ENCODE results near the gene DES.

Gene DES

DNA sequence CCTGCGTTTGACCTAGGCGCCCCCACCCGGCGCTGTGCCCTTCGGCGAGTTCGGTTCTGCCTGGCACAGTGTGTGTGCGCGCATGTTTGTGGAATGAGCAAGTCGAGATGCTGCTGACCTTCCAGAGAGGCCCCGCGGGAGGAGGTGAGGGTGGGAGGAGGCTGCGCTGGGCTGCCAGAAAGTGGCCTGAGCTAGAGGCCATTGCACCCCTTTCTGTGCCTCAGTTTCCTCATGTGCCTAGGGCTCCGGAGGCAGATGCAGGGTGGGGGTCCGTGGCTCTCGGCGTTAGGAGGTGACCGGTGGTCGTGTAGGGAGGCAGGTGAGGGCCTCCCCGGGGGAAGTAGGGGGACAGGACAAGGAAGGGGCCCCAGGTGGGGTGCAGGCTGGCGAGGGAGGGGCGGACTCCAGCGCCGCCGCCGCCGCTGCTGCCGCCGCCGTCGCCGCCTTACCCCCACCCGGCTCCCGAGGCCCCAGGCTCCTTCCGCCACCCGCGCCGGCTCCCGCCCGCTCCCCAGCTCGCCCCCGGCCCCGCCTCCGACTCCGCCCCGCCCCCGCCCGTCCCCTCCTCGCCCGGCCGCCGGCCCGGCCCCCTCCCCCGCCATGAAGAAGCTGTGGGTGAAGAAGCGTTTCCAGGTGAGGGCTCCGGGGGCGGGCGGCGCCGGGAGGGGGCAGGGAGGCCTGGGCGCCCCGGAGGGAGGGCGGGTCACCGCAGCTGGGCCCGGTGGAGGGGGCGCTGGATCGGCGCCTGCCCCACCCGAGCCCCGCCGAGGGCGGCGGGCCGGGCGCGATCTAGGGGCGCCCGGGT lies 23.5 kb downstream of the DES start:
- DNase-seq: peak; percentile 57 to 62

DNA sequence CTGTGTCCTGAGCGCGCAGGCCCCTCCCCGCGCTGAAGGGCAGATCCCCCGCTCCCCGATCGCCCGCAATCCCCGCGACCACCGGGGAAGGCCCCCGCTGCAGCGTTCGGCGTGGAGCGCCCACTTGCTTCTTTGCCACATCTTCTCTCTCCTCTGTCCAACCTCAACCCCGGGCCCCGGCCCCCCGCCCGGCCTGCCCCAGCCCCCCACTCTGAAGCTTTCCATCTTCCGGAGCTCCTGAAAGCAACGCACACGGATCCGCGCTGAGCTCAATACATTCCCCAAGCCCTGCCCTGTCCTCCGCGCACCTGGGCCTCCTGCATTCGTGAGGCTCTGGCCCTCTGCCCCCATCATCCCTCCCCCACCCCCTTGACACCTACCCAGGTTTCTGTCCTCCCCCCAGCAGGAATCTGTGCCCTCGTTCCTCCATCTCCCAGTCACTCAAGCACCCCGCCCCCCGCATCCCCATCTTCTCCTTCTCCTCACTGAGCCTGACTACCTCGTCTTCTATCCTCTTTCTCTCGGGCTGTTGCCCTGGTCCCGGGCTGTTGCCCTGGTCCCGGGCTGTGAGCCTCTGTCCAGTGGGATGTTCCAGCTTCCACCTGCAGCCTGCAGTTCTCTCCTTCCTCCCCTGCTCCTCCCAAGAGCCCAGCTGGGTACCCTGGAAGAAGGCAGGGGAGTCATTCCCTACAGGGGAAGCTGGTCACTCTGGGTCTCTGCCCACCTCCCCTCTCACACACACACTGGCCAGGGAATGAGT lies 24.3 kb downstream of the DES start:
- no peak for DNase-seq

DNA sequence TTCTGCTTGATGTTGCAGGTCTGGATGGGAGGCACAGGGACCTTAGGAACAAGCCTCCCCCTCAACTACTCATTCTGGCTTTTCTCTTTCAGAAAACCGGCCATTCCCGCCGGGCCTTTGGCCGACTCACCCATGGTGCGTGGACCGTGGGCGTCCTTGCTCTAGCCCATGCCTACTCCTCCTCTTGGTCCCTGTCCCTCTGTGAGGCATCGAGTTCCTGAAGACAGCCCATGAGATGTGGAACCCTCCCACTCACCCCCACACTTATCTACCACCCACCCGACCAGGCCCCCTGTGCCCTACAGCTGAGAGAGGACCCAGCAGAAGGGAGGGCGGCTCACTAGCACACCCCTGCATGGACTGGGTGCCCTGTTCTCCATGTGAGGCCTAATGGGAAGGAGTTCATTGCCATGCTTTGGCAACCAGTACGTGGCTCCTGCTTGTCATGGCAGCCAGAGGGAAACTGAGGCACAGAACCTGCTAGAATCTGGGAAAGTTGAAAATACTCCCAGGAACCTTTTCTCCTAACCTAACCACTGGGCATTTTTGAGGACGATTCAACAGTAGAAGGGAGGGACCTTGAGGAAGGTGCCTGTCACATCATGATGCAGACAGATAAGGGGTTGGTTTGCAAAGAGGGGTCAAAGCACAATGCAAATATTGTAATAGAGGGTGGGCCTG lies 25.0 kb downstream of the DES start:
- DNase-seq: no peak

DNA sequence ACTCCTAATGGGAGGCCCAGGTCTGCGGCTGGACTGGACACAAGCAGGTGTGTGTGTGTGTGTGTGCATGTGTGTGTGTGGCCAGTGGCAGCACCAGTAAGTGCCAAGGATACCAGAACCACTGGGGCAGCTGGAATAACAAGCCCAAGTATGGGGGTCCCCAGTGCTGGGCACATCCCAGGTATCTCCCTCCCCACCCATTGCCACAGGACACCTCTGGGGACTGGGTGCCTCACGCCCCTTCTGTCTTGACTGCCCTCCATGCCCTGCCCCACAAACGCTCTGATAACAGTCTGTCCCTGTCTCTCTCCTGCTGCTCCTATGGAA lies 25.5 kb downstream of the DES start:
- DNase-seq: no peak

DNA sequence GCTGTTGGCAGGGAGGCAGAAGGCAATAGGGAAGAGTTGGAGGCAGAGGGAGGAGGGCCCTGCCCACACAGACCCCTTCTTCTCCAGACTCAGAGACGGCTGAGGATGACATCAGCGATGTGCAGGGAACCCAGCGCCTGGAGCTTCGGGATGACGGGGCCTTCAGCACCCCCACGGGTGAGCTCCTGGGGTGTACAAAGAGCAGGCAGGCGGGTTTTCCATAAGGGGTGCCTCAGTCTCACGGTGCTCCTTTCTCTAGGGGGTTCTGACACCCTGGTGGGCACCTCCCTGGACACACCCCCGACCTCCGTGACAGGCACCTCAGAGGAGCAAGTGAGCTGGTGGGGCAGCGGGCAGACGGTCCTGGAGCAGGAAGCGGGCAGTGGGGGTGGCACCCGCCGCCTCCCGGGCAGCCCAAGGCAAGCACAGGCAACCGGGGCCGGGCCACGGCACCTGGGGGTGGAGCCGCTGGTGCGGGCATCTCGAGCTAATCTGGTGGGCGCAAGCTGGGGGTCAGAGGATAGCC lies 26.5 kb downstream of the DES start:
- DNase-seq: no peak

DNA sequence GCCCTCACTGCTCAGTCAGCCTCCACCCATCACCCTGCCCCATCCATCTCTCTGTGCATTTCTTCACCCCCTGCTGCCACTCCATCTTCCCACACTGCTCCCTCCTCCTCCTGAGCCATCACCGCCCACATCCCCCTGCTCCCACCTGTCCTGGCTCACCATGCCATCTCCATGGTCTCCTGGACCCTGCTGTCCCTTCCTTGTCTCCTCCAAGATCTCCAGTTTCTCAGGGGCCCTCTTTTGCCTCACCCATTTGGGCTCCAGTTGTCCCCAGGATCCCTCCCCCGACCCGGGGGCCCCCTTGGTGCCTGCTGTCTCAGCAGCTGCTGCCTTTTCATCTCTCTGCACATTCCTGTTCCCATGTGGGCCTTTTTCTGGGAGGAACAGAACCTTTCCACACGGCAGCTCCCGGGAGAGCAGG lies 27.1 kb downstream of the DES start:
- no peak for DNase-seq

DNA sequence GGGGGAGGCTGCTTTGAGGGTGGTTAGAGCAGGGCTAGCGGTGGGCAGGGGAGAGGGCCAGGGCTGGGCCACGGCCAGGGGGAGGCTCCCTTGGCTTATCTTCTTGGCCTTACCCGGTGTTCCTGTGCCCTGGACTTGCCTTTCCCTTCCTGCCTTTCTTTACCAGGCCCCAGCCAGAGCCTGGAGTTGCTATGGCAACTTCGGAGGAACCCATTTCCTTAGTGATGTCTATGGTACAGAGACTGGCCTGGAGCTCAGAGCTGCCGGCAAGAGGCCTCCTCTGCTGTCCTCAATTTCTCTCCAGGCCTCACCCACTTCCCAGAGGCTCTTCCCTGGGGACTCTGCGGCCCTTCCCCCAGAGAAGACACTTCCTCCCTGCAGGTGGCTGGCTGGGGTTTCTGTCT lies 27.9 kb downstream of the DES start:
- DNase-seq: no peak

DNA sequence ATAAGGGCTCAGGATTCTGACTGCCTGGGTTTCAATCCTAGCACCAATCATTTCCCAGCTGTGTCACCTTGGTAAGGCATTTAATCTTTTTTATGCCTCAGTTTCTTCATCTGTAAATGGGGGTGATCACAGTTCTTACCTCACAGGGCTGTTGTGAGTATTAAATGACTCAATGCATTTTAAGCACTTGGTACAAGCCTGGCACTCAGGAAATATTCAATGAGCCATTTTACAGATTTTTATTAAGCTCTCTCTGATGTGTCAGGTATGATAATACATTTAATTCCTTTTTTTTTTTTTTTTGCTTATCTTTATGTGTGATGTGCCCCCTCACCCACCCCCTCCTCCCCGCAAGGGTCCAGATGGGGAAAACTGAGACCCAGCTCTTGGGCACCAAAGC lies 28.5 kb downstream of the DES start:
- DNase-seq: no peak

DNA sequence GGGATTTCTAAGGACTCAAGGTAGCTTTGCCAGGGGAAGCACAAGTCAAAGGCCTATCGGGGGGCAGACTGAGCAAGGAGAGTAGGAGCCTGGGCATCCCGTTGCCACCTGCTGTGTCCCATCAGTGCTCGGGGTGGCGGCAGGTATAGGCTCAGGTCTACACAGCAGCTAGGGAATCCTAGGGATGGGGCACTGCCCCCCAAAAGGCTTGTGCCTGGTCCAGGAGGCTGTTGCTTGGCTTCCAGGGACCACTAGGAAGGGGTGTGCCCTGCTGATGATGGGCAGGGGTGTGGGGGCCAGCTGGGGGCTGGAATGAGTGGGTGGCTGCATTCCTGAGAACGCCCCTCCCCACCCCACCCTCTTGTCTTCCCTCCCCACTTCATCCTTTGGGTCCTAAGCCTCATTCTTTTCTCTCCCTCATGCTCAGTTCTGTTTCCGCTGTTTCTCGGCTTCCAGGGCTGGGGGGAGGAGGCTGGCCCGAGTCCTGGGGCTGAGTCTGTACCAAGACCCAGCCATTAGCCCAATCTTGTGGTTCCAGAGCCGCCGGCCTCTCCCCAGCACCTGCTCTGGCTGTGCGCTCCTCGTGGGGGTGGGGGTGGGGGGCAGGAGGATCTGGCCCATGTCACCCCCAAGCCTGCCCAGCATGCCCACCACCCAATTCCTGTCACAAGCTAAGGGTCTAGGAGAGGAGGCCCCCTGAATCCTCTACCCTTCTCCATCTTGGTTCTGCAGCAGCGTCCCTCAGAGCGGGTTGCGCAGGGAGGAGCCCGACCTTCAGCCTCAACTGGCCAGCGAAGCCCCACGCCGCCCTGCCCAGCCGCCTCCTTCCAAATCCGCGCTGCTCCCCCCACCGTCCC lies 29.3 kb downstream of the DES start:
- DNase-seq: no peak

DNA sequence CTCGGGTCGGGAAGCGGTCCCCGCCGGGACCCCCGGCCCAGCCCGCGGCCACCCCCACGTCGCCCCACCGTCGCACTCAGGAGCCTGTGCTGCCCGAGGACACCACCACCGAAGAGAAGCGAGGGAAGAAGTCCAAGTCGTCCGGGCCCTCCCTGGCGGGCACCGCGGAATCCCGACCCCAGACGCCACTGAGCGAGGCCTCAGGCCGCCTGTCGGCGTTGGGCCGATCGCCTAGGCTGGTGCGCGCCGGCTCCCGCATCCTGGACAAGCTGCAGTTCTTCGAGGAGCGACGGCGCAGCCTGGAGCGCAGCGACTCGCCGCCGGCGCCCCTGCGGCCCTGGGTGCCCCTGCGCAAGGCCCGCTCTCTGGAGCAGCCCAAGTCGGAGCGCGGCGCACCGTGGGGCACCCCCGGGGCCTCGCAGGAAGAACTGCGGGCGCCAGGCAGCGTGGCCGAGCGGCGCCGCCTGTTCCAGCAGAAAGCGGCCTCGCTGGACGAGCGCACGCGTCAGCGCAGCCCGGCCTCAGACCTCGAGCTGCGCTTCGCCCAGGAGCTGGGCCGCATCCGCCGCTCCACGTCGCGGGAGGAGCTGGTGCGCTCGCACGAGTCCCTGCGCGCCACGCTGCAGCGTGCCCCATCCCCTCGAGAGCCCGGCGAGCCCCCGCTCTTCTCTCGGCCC lies 30.1 kb downstream of the DES start:
- no peak for DNase-seq

DNA sequence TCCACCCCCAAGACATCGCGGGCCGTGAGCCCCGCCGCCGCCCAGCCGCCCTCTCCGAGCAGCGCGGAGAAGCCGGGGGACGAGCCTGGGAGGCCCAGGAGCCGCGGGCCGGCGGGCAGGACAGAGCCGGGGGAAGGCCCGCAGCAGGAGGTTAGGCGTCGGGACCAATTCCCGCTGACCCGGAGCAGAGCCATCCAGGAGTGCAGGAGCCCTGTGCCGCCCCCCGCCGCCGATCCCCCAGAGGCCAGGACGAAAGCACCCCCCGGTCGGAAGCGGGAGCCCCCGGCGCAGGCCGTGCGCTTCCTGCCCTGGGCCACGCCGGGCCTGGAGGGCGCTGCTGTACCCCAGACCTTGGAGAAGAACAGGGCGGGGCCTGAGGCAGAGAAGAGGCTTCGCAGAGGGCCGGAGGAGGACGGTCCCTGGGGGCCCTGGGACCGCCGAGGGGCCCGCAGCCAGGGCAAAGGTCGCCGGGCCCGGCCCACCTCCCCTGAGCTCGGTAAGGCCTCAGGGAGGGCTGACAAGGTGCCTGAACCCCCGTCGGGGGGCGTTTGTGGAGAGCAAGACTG lies 30.7 kb downstream of the DES start:
- DNase-seq: no peak

DNA sequence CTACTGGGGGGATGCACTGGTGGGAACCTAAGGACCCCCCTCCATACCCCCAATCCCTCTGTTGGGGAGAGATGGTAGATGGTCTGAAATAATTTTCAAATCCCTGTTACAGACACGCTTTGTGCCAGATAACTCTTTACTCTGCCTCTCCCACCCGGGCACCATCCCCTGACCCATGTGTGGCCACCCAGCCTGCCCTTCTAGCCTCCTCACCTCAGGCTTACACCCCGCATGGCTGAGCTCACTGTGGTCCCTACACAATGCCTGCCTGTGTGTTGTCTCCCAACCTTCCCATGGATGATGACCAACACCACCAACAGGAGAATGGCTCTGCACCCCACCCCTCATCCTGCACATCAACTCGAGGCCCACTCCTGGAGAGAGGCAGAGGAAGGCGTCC lies 31.4 kb downstream of the DES start:
- DNase-seq: no peak

DNA sequence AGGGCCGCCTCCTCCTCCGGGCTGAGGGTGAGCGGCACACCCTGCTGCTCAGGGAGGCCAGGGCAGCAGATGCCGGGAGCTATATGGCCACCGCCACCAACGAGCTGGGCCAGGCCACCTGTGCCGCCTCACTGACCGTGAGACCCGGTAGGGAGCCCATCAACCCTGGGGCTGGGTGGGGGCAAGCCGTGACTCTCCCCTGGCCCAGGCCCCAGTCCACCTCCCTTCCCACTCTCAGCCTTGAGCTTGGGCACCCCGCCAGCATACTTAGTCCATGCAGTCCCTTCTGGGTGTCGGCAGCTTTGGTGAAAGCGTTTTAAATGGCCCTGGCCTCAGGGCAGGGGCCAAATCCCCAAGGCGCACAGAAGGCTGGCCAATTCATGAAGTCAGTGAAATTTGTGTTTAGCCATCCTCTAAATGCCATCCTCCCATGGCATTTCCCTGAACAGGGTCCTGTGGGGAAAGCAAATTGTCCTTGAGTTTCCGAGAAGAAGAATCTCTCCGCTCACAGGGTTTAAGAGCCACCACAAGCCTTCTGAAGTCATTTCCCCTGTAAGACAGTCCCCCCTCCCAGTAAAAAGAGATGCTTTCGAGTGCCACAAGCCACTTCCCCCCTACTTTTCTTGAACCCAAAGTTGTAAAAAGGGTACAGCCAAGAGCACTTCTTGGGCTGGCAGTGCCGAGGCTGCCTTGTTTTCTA lies 33.6 kb downstream of the DES start:
- no peak for DNase-seq

DNA sequence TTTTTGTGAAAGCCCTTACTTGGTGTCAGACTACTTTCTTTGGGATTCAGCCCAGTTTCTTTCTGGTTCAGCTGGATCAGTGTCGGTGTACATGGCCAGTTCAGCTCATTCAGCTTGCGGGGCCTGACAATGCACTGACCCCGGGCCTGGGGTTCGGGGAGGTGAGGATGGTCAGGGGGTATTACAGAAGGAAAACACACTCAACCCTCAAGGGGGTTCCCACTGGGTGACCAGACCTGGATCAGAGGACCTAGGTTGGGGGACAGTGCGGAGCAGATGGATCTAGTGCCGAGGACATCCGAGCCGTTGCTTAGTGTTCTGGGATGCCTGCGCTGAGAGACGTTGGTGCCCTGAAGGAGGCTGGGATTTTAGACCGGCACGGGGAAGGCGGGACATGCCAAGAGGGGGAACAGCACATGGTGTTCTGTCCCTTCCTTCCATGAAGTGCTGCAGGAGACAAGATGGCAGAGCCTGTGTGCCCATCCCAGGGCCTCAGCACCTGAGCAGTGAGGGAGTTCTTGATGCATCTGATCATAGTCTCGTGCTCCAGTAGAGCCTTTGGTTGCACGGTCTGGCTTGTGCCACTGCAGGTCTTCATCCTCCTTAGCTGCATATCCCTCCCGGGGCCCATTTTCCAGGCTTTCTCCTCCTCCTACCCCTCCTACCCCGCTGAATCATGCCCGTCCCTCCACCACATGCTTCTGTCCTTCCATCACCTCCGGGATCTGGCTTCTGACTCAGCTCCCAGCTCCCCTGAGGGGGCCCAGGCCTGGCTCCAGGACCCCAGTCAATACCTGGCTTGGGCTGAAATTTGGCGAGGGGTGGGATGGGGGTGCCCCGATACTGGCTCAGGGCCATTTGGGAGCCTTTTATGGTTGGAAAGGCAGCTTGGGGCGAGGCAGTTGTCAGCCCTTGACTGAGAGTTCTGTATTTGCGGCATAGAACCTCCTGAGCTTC lies 34.5 kb downstream of the DES start:
- DNase-seq: no peak

DNA sequence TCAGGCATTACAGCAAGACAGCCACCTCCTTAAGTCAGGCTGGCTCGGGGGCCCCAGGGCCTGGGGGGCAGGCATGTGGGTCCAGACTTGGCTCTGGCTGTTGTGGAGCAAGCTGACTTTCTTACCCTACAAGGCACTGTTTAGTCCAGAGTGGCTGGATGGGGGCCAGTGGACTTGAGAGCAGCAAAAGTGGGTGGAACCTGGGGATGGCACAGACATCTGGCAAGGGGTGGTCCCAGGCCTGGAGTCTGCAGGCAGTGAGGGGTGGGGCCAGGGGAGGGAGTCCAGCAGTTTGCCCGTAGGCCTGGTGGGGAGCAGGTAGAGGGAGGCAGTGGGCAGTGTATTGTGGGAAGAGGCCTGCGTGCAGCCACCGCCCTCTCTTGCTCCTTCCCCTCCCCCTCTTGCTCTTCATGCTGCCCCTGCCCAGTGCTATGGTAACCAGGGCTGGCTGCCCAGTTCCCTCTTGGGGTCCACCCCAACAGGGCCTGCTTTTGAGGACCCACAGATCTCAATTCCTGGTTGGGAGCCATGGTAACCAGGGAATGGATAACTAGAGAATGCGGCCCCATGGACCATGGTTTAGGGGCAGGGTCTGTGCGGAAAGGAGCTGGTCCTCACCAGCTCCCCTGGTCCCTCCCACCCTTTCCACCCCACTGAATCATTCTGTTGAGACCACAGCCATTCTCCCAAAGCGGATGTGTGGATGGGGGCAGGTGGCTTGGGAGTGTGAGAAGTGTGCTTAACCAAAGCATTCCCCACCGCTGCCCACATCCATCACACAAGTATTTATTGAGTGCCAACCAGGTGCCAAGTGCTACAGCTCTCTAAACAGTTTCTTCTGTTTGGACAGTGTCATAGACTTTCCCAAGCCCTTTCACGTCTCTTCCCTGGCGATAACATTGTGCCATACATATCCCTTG lies 35.8 kb downstream of the DES start:
- DNase-seq: no peak

DNA sequence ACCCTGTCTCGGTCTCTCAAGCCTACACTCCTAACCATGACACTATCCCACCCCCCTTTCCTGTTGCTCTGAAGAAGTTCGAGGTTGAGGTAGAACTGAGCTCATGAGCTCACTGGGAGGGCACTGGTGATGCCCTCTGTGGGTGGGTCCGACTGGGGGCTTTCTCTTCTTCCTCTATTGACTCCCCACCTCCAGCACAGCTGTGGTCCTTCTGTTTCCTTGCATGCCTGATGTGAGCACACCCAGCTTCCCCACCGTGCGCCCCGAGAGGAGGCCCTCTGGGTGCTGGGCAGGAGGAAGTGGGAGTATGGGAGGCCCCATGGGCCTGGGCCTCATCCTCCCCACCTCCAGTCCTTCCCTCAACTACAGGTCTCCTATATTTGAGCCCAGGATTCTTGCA lies 37.4 kb downstream of the DES start:
- DNase-seq: no peak

DNA sequence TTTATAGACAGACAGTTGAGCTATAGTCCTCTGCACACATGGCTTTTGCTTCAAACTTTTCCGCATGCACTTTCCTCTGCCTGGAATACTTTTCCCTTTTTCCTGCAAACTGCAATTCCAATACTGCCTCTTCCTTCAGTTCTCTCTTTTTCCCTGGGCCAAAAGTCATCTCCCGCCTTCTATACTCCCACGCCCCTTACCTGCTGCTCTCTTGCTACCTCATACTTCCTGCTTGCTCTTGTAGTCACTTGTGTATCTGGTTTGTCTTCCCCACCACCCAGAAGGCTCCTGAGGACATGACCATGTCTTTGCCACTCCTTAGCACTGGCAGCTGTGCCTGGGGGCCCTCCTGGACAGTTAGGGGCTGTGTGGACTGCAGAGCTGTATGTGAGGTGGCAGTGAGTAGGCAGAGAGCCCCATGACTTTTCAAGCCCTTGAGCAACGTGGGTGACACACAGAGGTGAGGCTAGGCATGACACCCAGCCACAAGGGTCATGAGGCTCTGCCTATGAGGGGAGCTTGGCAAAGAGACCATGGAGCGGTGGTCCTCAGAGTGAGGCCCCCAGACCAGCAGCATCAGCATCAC lies 39.7 kb downstream of the DES start:
- DNase-seq: no peak

DNA sequence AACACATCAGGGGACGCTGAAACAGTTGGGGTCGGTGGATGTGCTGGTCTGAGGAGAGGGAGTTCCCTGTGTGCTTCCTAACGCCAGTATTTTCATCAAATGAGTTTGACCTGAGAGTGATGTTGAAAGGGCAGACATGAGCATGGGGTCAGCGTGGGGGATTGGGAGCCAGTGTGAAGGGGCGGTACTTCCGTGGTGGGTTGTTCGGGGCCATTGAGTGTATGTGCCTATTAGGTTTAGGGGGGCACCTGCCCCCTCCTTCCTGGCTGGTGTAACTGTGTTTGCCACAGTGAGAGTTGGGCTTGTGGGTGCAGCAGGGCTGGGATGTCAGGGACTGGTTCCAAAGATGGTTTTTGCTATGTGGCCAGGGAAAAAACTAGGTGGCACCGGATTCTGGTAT lies 40.8 kb downstream of the DES start:
- no peak for DNase-seq

Measured in CD4-positive, alpha-beta T cell treated with Interleukin-1 beta for 1 hour (primary cell).